Gastrocnemius medialis (tissue), 4 donors: Measurements from ENCODE around the gene MN1. TPM values are rescaled to one million over a fixed set of nuclear protein-coding genes. Genes with fewer than 3 reads are reported as not detected.

Source experiments
- ATAC-seq, 2 donors: fragments of 150-250 bp; one replicate each; pipeline ENCODE4 v1.9.1; 2016
- DNase-seq, 2 donors: peaks; one replicate each; pipeline ENCODE4 v3.0.0-alpha.2; 2019
- H3K27ac ChIP-seq, 4 donors: fragments of 200-600 bp; sonication (generic); 1 replicate in 1 of 4; 2 replicates in 3 of 4; pipeline ENCODE4 v1.5.1; 2016 to 2018; ENCODE audit warnings: mild to moderate bottlenecking in 2 of 4, moderate library complexity in 1 of 4
- H3K27me3 ChIP-seq, 3 donors: fragments of 200-600 bp; sonication (generic) in 2 of 3; 1 replicate in 1 of 3; 2 replicates in 2 of 3; pipeline versions ENCODE4 v1.5.1 to v1.6.0; 2016 to 2019; ENCODE audit warnings: mild to moderate bottlenecking in 1 of 3, moderate library complexity in 1 of 3
- H3K36me3 ChIP-seq, 2 donors: fragments of 200-600 bp; sonication (generic) in 1 of 2; one replicate each; pipeline ENCODE4 v1.5.1; 2017 to 2018
- H3K4me1 ChIP-seq, 2 donors: fragments of 200-600 bp; sonication (generic) in 1 of 2; one replicate each; pipeline ENCODE4 v1.5.1; 2016 to 2017; ENCODE audit warnings: mild to moderate bottlenecking in 2 of 2
- H3K4me3 ChIP-seq, 4 donors: fragments of 200-600 bp; sonication (generic) in 3 of 4; 1 replicate in 1 of 4; 2 replicates in 3 of 4; pipeline ENCODE4 v1.5.1; 2016 to 2019; ENCODE audit warnings: mild to moderate bottlenecking in 2 of 4
- H3K9me3 ChIP-seq, 3 donors: fragments of 200-600 bp; sonication (generic) in 2 of 3; 1 replicate in 1 of 3; 2 replicates in 2 of 3; pipeline ENCODE4 v1.5.1; 2016 to 2019
- POLR2A ChIP-seq, 2 donors: fragments of 450-650 bp; IDR thresholded peaks; one replicate each; pipeline ENCODE4 v1.6.1; 2017; ENCODE audit warnings: antibody characterized with exemption in 2 of 2, mild to moderate bottlenecking in 2 of 2, moderate library complexity in 2 of 2
- in situ Hi-C, 4 donors: fragments of 200-750 bp; cut with MboI; loops; one replicate each; pipeline versions ENCODE4 v1.15.0 to v1.8.0; 2017; ENCODE audit warnings: low sequenced_read_pairs in 4 of 4
- intact Hi-C: fragments of 100-400 bp; cut with DNase I; formaldehyde crosslinking; loops from one replicate; pipeline ENCODE4 v1.15.1; 2023; ENCODE audit warnings: low total_unique reads
- total RNA-seq, 4 donors: library from RNA; depleted of rRNA; stranded (reverse); fragments of >200 nt; gene quantifications; one replicate each; pipeline versions ENCODE4 v1.1.0 to v1.2.3, GENCODE V29; 2016
- TF ChIP-seq, protein P1 (sequence below), 5 experiments: fragments of 450-650 bp in 3 of 5; fragments of 200-600 bp in 2 of 5; sonication (generic) in 2 of 5; IDR thresholded peaks in 4 of 5; conservative IDR thresholded peaks in 1 of 5; 1 replicate in 4 of 5; 2 replicates in 1 of 5; pipeline ENCODE4 v1.5.1; 2016 to 2019; ENCODE audit warnings: antibody characterized with exemption in 5 of 5, mild to moderate bottlenecking in 3 of 5, moderate library complexity in 3 of 5

The MN1 gene
- total RNA-seq, 4 donors from 2014 or later: 8.8 to 40.0 (median 36.6) TPM

DNA sequence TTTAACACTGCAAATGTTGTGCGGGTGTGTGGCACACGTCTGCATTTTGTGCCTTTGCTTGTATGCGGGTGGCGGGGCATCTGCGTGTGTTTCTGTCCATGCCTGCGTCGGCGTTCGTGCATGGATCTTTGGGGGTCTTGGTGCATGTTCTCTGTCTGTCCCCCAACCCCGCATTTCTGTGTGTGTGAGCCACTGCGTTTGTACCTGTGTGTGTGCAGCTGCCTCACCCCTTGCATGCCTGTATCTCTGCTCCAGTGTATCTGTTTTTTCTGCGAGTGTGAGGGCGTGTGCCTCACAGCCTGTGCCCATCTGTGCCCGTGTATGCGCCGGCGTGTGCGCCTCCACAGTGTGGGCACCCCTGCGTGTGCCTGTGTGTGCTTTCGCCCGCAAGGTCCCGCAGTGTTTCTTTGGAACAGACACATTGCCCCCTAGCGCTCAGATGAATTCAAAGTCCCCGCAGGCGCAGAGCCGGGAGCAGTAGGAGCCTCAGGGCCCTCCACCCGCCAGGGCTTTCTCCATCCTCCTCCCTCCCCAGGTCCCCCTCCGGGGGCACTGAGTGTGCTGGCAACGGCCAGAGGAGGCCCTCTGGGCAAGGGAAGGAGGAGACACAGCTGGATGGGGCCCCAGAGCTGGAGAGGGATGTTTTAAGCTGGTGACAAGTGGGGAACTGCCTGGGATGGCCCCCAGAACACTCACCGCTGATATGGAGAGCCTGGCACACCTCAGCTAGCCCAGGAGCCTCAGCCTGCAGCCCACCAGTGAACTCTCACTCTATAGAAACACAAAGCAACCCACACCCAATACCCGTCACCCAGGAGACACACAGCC is 3.1 kb upstream of the MN1 start:
- peak; percentile 32 to 38 for ATAC-seq
- peak overlapping the region in 2 of 4 donors; percentile 14 to 32 for H3K27ac ChIP-seq
- peaks cover 10 to 37% of the 10 kb centered on the region in 2 donors for H3K4me1 ChIP-seq
- no peaks in the 10 kb centered on the region for H3K9me3 ChIP-seq
- no peaks in the 10 kb centered on the region for H3K36me3 ChIP-seq
- H3K27me3 ChIP-seq: no peaks in the 10 kb centered on the region
- no peak for TF ChIP-seq POLR2A (IDR thresholded peaks at IDR 0.05)
- TF ChIP-seq, protein P1, sequence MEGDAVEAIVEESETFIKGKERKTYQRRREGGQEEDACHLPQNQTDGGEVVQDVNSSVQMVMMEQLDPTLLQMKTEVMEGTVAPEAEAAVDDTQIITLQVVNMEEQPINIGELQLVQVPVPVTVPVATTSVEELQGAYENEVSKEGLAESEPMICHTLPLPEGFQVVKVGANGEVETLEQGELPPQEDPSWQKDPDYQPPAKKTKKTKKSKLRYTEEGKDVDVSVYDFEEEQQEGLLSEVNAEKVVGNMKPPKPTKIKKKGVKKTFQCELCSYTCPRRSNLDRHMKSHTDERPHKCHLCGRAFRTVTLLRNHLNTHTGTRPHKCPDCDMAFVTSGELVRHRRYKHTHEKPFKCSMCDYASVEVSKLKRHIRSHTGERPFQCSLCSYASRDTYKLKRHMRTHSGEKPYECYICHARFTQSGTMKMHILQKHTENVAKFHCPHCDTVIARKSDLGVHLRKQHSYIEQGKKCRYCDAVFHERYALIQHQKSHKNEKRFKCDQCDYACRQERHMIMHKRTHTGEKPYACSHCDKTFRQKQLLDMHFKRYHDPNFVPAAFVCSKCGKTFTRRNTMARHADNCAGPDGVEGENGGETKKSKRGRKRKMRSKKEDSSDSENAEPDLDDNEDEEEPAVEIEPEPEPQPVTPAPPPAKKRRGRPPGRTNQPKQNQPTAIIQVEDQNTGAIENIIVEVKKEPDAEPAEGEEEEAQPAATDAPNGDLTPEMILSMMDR (IDR thresholded peaks at IDR 0.05 in 4 of 5, conservative IDR thresholded peaks at IDR 0.05 in 1 of 5): peak; percentile 52 to 80 (median 73)
- in situ Hi-C loops: loop anchor here (10.0 to 25.0 kb wide), 2 partner anchors 400 to 1042 kb away; no protein-coding TSS in a partner anchor
- no peak overlapping the region for H3K4me3 ChIP-seq
- peak; percentile 47 to 72 for DNase-seq
- intact Hi-C loops: loop anchor here (1.0 to 5.0 kb wide), 5 partner anchors 53 to 1047 kb away; no protein-coding TSS in a partner anchor

DNA sequence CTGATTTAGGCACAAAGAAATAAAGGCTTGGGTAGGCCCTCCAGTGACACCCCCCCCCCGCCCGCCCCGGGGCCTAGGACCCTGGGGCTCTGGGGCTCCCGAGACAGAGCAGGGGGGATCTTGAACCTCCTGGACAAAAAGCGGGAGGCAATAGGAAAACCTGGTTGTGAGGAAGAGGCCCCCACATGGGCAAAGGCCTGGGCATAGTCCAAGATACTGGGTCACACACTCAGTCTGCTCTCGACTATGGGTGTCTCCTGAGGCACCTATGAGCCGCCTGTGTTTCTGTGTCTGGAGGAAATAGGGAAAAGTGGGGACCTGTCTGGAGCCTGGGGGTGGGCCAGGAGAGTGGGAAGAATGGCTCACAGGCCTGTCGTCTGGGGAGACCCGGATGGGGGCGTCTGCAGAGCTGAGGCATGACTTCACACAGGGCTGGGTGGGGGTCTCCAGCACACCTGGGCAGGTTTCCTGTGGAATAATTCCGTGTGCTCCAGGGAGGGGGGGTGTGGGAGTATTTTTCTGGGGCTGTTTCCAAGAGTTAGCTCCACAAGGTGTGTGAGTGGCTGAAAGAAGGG is 2.4 kb upstream of the MN1 start:
- ATAC-seq: no peak
- H3K4me1 ChIP-seq: peaks cover 10 to 45% of the 10 kb centered on the region in 2 donors
- H3K27me3 ChIP-seq: no peaks in the 10 kb centered on the region
- no peak overlapping the region for H3K4me3 ChIP-seq
- H3K27ac ChIP-seq: peak overlapping the region in 2 of 4 donors; percentile 10 to 45
- intact Hi-C loops (loop anchor here (1.0 to 5.0 kb wide), 4 partner anchors 53 to 317 kb away; no protein-coding TSS in a partner anchor), in situ Hi-C loops (loop anchor here (10.0 to 25.0 kb wide), 2 partner anchors 399 to 1042 kb away; no protein-coding TSS in a partner anchor)
- no peaks in the 10 kb centered on the region for H3K9me3 ChIP-seq
- DNase-seq: no peak
- TF ChIP-seq, protein P1 (IDR thresholded peaks at IDR 0.05 in 4 of 5, conservative IDR thresholded peaks at IDR 0.05 in 1 of 5): no peak
- TF ChIP-seq POLR2A (IDR thresholded peaks at IDR 0.05): no peak
- H3K36me3 ChIP-seq: no peaks in the 10 kb centered on the region

DNA sequence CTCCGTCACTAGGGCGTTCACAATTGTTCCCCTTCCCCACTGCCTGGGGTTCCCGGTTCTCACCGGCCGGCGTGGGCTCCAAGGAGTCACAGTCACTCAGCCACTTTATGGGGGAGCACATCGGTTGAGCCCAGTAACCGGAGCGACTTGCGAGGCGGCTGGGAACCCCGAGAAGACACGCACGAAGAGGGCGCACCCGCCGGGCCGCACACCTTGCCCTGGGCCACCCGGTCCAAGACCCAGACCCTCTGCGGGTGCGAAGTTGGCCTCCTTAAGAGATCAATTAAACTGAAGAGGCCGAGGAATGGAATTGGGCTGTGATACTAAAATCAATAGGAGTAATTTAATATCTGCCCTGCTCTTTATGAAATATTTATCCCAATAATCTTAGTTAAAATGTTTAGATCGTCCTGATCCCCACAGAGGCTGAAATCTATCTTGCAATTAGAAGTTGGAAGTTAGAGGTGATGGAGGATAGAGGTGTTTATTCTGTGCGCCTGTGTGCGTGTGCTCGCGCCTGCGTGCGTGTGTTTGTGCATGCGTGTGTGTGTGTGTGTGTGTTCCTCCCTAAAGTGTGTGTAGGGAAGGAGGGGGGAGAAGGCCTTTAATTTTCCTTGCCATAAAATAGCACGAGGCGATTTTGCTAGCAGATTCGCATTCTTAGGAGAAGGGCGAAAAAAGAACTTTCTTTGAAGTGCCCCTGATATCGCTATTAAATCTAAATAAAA is 954 bp upstream of the MN1 start:
- Histone ChIP-seq H3K27me3 (no peaks in the 10 kb centered on the region), H3K27ac (peak overlapping the region; percentile 90 to 95 (median 94)), H3K4me3 (peak overlapping the region; percentile 78 to 99 (median 84)), H3K4me1 (peaks cover 10 to 53% of the 10 kb centered on the region in 2 donors), H3K9me3 (no peaks in the 10 kb centered on the region), H3K36me3 (no peaks in the 10 kb centered on the region)
- DNase-seq (no peak), ATAC-seq (no peak)
- in situ Hi-C loops: loop anchor here (10.0 to 25.0 kb wide), 2 partner anchors 398 to 1040 kb away; no protein-coding TSS in a partner anchor
- no peak for TF ChIP-seq POLR2A (IDR thresholded peaks at IDR 0.05)
- TF ChIP-seq, protein P1 (IDR thresholded peaks at IDR 0.05 in 4 of 5, conservative IDR thresholded peaks at IDR 0.05 in 1 of 5): no peak
- intact Hi-C loops: loop anchor here (5.0 kb wide), 3 partner anchors 55 to 315 kb away; no protein-coding TSS in a partner anchor

DNA sequence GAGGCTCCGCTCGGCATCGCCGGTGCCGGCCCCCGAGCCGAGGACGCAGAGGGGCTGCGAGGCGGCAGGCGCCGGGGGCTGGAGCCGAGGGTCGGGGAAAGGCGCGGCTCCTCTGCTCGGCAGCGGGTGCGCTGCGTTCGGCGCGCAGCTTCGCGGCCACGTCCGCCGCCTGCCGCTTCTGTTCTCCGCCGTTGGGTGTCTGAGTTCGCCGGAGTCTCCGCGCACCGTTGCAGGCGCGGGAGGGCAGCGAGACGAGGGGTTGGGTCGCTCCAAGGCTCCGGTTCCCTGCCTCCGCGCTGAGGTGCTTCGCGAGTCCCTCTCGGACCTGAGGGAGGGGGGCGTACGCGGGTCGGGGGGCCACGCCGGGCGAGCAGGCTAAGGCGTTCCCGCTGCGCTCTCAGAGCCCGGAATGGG is 347 bp downstream of the MN1 start:
- in situ Hi-C loops (loop anchor here (10.0 to 25.0 kb wide), 2 partner anchors 396 to 1039 kb away; no protein-coding TSS in a partner anchor), intact Hi-C loops (loop anchor here (2.0 to 5.0 kb wide), 5 partner anchors 56 to 314 kb away; no protein-coding TSS in a partner anchor)
- no peaks in the 10 kb centered on the region for H3K36me3 ChIP-seq
- no peaks in the 10 kb centered on the region for H3K27me3 ChIP-seq
- H3K27ac ChIP-seq: peak overlapping the region; percentile 90 to 95 (median 94)
- H3K4me1 ChIP-seq: peaks cover 12 to 63% of the 10 kb centered on the region in 2 donors
- H3K4me3 ChIP-seq: peak overlapping the region; percentile 78 to 99 (median 84)
- no peak for DNase-seq
- peak; percentile 14 to 36 for ATAC-seq
- H3K9me3 ChIP-seq: no peaks in the 10 kb centered on the region
- no peak for TF ChIP-seq POLR2A (IDR thresholded peaks at IDR 0.05)
- TF ChIP-seq, protein P1 (IDR thresholded peaks at IDR 0.05 in 4 of 5, conservative IDR thresholded peaks at IDR 0.05 in 1 of 5): peak in 1 of 5 experiments; percentile 24
